ENCODE data around the gene DTNBP1.

GRCh38 chr6:15615802-15616201, 47.0 kb downstream of the DTNBP1 start:
- TF ChIP-seq CTCF (IDR thresholded peaks at IDR 0.05) (no peak), POLR2A (IDR thresholded peaks at IDR 0.05) (no peak)
